Stimulated activated CD8-positive, alpha-beta memory T cell treated with anti-CD3 and anti-CD28 coated beads, Interleukin-7, amount 100 ng/mL, for 4 hours (primary cell): Measurements from ENCODE around the gene DPYD.
"Not testable (repeated sequence)": the region's sequence is repeated elsewhere in the genome, so short reads cannot be mapped to it uniquely, and the experiment has no call there.

Source experiments
- DNase-seq, 2 donors: peaks; one replicate each; pipeline ENCODE4 v3.0.0-alpha.2; 2020; ENCODE audit warnings: low read depth in 2 of 2

The DPYD gene

DNA sequence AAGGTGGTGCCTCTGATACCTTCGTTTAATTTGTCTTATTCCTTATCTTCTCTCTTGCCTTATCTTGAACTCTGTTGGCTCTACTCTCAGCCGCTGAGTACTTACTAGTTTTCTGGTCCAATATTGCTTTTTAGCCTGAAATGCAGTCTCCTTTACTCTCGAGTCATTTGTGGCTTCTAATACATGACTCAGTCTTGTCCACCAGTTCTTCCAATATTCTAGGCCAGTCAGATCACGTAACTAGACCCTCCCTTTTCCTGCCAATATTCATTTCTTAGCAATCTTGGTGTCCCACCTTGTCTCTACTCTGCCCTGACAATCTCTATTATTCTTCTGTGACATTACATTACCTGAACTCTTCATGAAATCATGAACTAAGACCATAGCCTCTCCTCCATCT, 555.8 kb downstream of the DPYD start:
- DNase-seq, result no peak

DNA sequence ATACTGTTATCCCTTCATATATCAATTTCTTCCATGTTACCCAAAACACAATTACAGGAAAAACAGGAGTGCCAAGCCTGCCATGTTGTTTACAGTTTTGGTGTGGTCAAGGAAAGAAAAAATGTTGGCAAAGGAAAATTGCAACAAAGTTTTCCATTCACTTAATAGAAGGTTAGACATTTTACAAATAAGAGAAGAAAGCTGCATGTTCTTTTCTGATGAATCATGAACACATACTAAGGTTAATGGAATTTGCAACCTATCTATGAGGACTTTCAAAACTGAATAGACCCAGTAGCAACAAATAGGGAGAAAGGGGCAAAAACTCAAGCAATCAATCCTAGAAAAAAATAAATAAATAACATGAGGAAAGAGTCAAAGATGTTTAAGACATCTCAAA, 556.7 kb downstream of the DPYD start:
- DNase-seq, result no peak

DNA sequence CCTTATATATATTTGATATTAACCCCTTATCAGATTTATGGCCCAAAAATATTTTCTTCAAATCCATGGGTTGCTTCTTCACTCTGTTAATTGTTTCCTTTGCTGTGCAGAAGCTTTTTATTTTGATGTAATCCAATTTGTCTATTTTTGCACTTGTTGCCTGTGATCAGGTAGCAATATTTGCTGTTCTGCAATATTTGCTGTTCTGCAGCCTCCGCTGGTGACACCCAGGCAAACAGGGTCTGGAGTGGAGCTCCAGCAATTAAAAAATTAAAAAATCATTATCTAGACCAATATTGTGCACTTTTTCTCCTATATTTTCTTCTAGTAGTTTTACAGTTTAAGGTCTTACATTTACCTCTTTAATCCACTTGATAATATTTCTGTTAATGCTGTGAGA, 564.5 kb downstream of the DPYD start:
- DNase-seq, result no peak

DNA sequence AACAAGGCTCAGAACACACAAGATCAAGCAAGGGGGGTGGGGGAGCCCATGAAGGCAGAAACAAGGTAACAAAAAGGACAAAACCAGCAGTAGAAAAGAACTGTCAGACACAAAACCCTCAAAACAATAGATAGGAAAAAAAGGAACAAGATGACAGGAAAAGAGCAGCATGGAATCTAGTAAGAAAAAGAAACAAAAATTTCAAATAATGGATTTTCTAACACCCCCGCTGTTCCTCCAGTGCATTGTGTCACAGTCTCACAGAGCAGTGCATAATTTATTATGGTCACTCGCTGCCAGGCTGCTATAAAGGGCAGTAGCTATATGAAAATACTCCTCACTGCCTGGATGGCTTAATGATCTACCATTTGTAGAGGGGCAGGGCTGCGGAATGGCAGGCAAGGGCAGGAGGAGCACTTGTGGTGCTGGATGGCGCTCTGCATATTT, 567.9 kb downstream of the DPYD start:
- no peak for DNase-seq

DNA sequence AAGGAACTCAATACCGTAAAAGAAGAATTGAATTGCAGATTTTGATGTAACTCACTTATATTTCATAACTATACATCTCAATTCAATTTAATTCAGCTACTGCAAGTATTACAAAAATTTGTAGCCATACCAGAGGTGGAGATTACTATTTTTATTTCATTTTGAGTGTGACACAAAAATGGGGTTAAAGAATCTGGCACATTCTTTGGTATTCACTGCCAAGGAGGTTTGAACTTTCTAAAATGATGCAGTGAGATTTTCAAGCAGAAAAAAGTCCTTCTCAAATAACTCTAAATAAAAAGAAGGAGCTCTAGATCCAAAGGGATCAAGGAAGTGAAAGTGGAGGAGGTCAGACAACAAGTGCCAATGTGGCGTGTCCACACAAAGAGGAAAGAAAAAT, 569.0 kb downstream of the DPYD start:
- no peak for DNase-seq

DNA sequence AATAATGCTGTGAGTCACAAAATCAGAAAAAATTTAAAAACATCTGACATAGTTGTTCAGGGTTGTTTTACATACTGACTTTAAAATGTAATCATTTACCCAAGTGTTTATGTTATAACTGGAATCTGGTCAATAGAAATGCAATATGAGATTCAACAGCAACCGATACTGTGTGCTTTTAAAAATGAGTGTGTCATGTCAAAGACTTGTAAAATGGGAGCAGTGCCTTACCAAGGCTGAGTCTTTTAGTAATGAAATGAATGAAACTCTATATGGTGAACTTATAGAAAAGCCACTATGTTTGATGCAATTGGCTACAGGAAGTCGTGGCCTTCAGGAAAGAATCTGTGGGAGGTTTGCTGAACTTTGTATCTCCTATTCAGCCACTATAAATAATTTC, 570.2 kb downstream of the DPYD start:
- DNase-seq, result no peak

DNA sequence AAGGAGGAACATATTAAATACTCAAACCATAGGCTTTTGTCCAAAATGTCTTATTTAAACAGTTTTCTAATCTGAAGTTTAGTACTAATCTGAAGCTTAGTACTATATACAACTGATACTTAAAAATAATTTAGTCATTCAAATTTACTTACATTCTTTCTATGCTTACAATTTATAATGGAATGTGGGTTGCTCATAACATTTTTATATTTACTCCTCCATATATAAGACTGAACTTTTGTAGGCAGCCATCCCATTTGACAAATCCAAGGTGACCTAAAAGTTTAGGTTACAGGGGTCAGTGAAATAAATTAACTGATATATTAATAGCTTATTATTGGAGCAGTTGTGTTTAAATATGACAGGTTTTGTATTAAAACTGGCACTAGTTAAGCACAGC, 570.6 kb downstream of the DPYD start:
- no peak for DNase-seq

DNA sequence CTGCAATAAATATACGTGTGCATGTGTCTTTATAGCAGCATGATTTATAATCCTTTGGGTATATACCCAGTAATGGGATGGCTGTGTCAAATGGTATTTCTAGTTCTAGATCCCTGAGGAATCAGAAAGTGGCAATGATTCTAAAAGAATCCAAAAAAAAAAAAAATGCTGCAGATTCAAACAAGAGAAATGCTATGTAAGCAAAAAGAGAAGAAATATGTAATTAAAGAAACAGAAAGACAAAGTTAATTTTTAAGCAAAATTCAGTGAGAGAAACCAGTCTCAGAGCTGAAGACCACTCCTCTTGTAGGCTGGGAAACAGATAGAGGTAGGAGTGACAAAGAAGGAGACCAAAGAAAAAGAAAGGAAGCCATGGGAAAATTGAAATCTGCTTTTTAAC, 571.0 kb downstream of the DPYD start:
- not testable (repeated sequence) for DNase-seq

DNA sequence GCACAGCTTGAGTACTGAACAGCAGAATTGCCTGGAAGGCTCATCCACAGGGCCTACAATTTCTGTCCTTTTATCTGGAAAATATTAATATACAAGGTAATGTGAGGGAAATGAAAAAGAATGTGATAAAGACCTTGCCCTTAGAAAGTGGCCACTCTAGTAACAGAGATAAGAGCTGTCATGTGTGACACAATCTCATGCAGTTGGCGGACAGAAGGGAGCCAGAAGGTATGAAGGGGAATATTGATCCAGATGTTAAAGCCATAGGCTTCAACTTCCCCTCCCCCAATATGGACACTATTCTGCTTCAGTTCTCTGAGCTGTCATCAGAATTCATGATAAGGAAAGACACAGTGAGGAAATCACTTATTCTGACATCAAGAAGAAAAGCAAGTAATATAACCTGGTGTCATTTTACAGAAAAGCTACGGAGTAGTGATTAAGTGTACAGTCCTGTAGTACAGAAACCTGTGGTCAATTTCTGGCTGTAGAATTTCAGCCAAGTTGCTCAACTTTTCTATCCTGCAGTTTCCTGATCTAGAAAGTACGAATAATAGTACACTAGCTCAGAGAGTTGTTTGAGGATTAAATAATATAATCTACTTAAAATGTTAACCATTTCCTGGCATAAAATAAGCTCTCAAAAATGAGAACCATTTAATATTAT, 572.1 kb downstream of the DPYD start:
- DNase-seq, result no peak

DNA sequence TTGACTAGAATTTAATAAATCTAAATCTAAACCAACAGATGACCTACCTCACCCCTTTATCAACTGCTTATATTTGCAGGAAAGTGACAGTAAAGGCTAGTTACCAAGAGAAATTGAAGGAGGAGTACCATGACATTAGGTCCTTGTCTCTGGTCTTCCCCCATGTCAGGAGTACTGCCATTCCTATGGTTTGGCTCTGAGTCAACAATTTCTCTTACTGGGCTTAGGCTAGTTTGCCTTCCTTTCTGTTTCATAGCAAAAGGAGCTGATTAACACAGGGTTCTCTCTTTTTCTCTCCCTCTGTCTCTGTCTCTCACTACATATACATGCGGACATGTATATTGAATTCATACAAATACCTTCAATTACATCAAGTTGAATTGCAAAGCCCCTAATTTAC, 579.9 kb downstream of the DPYD start:
- DNase-seq, result no peak

DNA sequence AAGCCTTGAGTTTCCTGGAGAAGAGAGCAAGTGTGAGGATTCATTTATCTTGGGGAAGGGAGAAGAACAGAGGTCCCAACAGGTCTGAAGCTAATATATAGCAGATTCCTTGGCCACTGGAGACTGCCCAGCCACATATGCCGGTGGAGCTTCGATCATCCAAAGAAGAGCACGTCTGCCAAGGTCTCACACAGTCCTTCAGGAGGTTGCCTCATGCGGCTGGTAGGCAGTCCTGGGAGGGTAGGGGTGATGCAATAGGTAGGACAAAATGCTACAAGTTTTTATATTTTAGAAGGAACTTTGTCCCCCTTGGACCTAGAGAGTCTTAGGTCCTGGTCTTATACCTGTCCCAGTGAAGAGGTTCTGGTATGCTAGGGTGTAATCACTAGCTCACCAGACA, 582.5 kb downstream of the DPYD start:
- no peak for DNase-seq

DNA sequence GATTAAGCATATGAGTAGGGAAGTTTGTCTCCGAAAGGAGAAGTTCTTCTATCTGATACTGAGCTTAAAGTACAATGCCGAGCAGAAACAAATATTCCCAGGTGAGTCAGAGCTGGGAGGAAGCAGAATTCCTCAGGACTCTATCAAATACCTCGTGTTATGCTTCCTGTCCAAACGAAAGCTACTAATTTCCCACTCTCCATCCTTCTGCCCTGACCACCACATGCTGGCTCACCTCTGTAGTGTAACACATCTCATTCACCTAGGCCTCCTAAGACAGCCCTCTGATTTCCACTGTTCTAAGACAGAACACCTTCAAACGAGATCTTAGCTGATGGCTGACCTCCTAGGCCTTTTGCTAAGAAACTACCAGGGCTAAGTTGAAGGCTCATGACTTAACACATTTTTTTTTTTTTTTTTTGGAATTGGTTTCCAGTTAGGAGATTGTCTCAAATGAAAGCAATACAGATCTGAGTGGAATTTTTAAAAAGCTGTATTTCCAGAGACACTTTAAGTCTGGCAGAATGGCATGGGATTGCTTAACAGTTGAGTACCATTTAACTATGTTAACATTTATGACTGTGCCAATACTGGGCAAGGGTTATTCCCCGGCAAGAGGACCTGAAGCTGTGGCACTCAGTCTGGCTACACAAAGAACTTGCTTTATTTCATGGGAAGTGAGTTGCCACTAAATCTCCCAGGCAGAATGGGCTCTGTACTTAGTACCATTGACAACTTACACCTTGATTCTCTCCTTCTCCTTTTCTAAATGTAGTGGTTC, 583.4 kb downstream of the DPYD start:
- no peak for DNase-seq

DNA sequence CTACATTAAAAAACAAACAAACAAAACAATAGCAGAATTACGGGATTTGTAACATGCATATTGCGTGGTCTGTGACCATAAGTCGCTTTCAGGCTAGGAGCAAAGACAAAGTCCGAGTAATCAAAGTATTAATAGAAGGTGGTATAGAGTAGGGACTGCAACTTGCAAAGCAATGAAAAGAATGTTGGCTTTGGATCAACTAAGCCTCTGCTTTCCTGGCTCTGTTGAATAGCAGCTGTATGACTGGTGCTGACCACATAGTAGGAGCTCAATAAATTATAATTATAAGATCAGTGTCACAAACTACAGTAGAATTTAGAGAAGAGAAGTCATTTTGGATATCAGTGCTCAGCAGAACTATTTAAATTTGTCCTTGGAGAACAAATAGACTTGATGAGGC, 586.4 kb downstream of the DPYD start:
- no peak for DNase-seq

DNA sequence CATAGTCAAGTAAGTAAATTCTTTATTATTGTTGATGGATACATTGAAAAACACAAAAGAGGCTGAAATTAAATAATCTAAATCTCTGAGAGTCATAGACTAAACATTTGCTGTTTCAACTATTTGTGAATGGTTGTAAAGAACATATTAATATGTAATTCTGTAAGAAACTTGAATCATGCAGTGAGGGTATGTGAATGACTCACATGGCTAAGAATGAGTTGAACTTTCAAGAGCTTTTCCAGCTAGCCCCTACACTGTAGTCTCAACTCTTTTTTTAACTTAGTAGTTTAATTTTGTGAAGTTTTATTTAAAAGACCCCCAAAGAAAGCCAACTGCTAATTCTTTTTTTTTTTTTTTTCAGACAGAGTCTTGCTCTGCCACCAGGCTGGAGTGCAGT, 588.1 kb downstream of the DPYD start:
- no peak for DNase-seq

DNA sequence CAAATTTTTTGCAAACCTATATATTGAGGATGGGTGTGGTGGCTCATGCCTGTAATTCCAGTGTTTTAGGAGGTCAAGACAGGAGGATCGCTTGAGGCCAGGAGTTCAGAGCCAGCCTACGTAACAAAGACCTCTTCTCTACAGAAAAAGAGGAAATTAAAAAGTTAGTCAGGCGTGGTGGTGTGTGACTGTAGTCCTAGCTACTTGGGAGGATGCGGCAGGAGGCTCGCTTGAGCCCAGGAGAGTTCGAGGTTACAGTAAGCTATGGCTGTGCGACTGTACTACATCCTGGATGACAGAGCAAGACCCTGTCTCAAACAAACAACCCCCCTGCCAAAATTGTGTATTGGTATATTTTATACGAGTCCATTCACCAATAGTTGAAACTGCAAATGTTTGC, 589.7 kb downstream of the DPYD start:
- DNase-seq, result no peak

DNA sequence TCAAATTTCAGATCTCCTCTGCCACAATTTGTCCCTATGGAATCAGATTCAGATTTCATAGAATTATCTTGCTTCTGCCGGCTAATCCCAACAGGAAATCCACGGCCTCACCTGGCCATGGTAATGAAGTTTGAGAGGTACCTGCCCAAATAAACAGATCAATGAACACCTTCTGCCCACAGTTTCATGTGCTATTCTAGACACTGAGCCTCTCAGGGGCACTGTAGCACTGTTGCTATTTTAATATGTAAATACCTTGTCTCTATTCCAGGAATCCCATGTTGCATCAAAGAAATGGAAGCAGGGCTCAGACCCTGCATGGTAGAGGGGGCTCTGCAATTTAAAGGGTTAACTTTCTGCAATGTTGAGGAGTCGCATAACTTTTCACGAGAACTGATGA, 606.1 kb downstream of the DPYD start:
- no peak for DNase-seq

DNA sequence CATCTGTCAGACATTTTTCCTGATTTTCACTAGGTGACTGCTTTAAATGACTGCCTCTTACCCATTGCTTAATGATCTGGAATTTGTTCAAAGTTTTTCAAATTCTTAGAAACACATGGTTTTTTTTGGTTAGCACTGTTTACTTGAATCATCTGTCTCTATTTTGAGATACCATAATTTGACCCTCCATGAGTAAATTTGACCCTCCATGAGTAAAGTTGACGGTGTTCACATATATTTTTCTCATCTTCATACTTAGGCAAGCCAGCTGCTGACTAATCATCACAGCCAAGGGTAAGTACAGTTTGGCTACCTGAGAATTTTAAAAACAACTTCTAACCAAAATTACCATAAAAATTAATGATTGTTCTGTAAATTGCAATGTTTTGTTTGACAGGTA, 612.7 kb downstream of the DPYD start:
- no peak for DNase-seq

DNA sequence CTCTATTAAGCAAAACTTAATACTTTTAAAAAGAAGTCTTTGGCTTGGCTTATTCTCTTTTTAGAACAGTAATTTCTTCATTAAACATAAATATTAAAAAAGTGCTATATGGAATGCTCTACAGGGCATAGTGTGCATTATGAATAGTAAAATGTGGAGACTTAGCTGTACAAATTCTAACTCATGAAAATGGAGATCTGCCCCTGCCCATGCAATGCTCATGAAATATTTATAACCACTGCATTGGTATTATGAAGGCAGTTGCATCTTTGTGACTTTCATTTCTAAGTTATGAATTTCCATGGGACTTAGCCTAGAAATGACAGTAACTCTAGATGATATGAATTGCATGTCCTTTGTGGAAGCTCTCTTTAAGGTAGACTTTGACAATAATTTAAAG, 613.3 kb downstream of the DPYD start:
- no peak for DNase-seq

DNA sequence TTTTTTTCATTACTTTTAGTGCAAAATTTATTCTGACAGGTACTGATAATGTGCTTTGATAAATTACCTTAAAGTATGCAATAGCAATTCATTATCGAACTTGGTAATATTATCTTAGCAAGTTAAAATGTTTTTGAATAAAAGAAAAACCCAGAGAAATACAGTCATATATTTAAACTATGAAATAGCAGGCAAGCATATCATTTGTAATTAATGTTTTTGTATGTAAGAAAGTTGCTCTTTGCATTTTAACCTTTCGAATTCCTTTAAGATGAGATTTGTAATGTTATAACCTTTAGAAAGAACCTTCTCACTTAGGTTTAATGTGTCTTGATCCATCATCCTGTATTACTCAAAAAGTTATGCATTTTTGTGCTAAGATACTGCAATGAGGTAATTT, 613.7 kb downstream of the DPYD start:
- DNase-seq, result no peak

DNA sequence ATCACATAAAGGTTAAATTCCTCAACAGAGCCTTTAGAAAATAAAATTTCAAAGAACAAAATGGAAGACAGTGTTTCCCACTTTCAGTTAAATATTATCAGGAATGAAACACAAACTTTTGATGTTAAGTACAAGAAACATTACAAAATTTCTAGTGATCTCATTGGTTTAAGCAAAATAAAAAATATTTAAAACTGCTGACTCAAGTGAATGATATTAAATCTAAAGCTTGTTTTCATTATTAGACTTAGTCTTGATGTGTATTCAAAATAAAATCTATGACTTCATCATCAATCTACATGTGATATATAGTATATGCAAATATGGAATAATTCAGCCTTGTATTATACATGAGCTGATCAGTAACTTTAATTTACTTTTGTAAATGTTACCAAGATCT, 614.3 kb downstream of the DPYD start:
- DNase-seq, result no peak

DNA sequence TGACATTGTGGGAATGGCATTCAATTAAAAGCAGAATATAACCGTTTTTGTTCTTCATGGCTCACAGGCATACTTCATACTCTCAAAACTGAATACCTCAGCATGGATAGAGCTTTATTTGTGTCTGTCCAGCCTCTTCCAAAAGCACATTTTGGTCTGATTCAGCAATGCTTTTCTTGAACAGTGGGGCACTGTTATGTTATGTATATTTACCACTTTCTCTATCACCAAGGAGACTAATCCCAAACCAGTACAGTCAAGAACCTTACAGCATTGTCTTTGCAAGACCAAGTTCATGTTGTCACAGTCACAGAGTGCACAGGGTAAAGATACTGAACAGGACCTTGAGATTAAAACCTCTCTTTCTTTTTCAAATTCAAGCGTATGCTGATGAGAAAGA, 616.5 kb downstream of the DPYD start:
- no peak for DNase-seq

DNA sequence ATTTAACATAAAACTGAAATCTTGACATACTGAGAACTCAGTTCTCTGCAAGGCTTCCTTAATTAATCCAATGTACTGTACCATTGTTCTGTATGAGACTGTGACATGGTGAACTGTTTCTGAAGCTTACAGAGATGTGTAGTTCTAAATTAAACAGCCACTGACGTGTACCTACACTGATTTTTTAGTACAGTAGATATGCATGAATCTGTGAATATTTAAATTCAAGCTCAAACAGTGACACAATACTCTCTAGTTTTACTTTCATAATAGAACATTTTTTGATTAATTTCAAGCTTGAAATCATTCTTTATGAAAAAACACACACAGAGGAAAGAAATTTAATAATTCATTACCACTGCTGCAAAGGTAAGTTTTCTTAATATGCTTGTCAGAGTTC, 621.9 kb downstream of the DPYD start:
- DNase-seq, result no peak

DNA sequence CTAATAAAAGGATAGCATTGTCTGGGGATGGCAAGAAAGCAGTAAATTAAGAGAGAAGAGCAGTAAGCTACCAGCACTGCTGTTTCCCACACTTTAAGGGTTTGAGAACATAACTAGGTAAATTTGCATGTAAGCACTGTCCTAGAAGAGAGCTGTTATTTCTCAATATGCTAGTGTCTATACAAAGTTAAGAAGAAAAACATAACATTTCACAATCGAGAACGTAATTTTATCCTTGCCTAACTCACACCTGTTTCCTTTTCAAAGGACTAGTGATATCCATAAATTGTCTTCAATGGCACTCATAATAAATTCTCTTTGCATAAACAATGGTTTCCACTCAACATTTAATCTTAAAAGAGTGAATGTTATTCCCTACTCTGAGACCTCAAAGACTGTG, 623.2 kb downstream of the DPYD start:
- no peak for DNase-seq

DNA sequence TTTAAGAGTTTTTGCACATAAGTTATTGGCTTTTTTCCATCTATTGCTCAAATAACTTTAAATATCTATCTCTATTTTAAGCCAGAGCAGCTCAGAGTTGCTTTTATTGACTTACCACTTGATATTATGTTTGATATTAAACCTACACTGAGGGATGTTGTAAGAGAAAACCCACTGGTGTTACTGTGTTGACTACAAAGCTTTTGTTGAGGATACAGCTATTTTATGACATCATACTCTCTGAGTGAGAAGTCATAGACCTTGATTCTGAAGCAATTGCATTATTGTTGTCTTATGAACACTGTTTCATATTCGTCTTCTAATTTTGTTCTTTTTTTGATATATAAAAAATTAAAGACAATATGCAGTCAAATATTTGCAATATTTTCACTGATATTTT, 638.9 kb downstream of the DPYD start:
- DNase-seq, result no peak
